NB4 (cell line): ENCODE data around the gene PHOX2A.
A peak's percentile ranks its signal among the peaks of the same experiment; 100 is the strongest.

Experiments
- DNase-seq: peaks from one replicate; pipeline ENCODE4 v3.0.0; 2010; ENCODE audit warnings: low read depth
- H3K4me3 ChIP-seq: one replicate; pipeline ENCODE4 v1.5.1; 2011; ENCODE audit warnings: mild to moderate bottlenecking, low read depth, low read length, moderate library complexity
- MYC ChIP-seq: IDR thresholded peaks from 2 replicates; pipeline ENCODE4 v1.6.1; 2011; ENCODE audit warnings: low read depth, low read length
- POLR2A ChIP-seq: IDR thresholded peaks from 2 replicates; pipeline ENCODE4 v1.6.1; 2011; ENCODE audit warnings: mild to moderate bottlenecking; ENCODE audit not compliant: insufficient read length; ENCODE audit errors: extremely low read depth
- TF ChIP-seq, protein P1 (sequence below): IDR thresholded peaks from 2 replicates; pipeline ENCODE4 v1.6.1; 2011; ENCODE audit warnings: low read depth, low read length
- TF ChIP-seq, protein P2 (sequence below): IDR thresholded peaks from one replicate; pipeline ENCODE4 v1.5.1; 2012; ENCODE audit warnings: low read depth, low read length

PHOX2A gene

GRCh38 chr11:72236083-72236697 lies 7.8 kb downstream of the PHOX2A start:
- no peak for DNase-seq
- no peak for TF ChIP-seq POLR2A
- no peak for TF ChIP-seq MYC
- TF ChIP-seq, protein P1, sequence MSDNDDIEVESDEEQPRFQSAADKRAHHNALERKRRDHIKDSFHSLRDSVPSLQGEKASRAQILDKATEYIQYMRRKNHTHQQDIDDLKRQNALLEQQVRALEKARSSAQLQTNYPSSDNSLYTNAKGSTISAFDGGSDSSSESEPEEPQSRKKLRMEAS = no peak
- TF ChIP-seq, protein P2, sequence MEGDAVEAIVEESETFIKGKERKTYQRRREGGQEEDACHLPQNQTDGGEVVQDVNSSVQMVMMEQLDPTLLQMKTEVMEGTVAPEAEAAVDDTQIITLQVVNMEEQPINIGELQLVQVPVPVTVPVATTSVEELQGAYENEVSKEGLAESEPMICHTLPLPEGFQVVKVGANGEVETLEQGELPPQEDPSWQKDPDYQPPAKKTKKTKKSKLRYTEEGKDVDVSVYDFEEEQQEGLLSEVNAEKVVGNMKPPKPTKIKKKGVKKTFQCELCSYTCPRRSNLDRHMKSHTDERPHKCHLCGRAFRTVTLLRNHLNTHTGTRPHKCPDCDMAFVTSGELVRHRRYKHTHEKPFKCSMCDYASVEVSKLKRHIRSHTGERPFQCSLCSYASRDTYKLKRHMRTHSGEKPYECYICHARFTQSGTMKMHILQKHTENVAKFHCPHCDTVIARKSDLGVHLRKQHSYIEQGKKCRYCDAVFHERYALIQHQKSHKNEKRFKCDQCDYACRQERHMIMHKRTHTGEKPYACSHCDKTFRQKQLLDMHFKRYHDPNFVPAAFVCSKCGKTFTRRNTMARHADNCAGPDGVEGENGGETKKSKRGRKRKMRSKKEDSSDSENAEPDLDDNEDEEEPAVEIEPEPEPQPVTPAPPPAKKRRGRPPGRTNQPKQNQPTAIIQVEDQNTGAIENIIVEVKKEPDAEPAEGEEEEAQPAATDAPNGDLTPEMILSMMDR = no peak
- H3K4me3 ChIP-seq = no peak overlapping the region

- no peak for DNase-seq
- no peak overlapping the region for H3K4me3 ChIP-seq
- TF ChIP-seq POLR2A (no peak), MYC (no peak)
- TF ChIP-seq, protein P2 = no peak
- TF ChIP-seq, protein P1 = no peak
Measured at GRCh38 chr11:72235351-72236057, 8.5 kb downstream of the PHOX2A start.

DNA sequence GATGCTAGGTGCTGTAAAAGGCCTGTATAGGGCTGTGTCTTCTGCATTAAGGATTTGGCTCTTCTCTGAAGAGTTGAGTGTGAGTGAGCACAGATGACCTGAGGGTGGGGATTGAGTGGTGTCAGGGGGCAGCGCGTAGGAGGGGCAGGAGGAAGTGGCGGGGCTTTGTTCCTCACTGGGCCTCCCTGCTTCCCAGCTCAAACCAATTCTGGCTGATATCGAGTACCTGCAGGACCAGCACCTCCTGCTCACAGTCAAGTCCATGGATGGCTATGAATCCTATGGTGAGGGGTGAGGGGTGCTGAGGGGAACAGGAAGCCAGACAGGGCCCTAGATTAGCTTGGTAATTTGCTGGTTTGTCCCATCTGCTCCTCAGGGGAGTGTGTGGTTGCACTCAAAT lies 9.1 kb downstream of the PHOX2A start:
- TF ChIP-seq MYC (no peak), POLR2A (no peak)
- TF ChIP-seq, protein P2 = no peak
- TF ChIP-seq, protein P1 = no peak
- no peak for DNase-seq
- H3K4me3 ChIP-seq = no peak overlapping the region

DNA sequence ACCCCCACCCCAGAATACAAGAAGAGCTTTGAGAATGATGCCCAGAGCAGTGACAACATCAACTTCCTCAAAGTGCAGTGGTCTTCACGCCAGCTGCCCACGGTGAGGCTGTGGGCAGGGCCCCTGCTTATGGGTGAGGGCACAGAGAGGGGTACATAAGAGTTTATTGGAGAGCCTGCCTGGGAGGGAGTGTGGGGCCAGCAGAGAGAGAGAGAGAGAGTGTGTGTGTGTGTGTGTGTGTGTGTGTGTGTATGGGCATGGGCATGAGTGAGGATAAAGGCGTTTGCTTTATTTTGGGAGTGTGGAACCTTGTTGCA lies 9.5 kb downstream of the PHOX2A start:
- DNase-seq = peak; percentile 45
- no peak for TF ChIP-seq MYC
- TF ChIP-seq, protein P1 = no peak
- TF ChIP-seq, protein P2 = no peak

GRCh38 chr11:72233773-72234513 lies 10.0 kb downstream of the PHOX2A start:
- TF ChIP-seq, protein P1 = no peak
- TF ChIP-seq MYC (no peak), POLR2A (no peak)
- TF ChIP-seq, protein P2 = no peak
- no peak overlapping the region for H3K4me3 ChIP-seq

More for the DNA sequence above, 9.5 kb downstream of the PHOX2A start:
- no peak overlapping the region for H3K4me3 ChIP-seq

More at GRCh38 chr11:72233773-72234513, 10.0 kb downstream of the PHOX2A start:
- DNase-seq = no peak
